GM23248 (cell line): ENCODE data around the gene IFT122. TPM values are rescaled to one million over a fixed set of nuclear protein-coding genes. Genes with fewer than 3 reads are reported as not detected.

Experiments
- DNase-seq: peaks from one replicate; pipeline ENCODE4 v3.0.0-alpha.2; 2015
- H2AFZ ChIP-seq: fragments of 200-600 bp; sonication (generic); 2 replicates; pipeline ENCODE4 v1.6.1; 2016; ENCODE audit warnings: antibody characterized with exemption
- H3F3A ChIP-seq: fragments of 200-600 bp; sonication (generic); 2 replicates; pipeline ENCODE4 v1.6.1; 2016; ENCODE audit warnings: mild to moderate bottlenecking, antibody characterized with exemption, mixed run types; ENCODE audit not compliant: insufficient read depth
- H3K27ac ChIP-seq: fragments of 200-600 bp; sonication (generic); 2 replicates; pipeline ENCODE4 v1.5.1; 2016; ENCODE audit warnings: mild to moderate bottlenecking
- H3K27me3 ChIP-seq: fragments of 200-600 bp; sonication (generic); replicated peaks from 2 replicates; pipeline ENCODE4 v1.6.1; 2016; ENCODE audit warnings: mild to moderate bottlenecking; ENCODE audit not compliant: insufficient read depth
- H3K36me3 ChIP-seq: fragments of 200-600 bp; sonication (generic); 2 replicates; pipeline ENCODE4 v1.6.1; 2016; ENCODE audit warnings: low read depth, mild to moderate bottlenecking
- H3K4me1 ChIP-seq: fragments of 200-600 bp; sonication (generic); 2 replicates; pipeline ENCODE4 v1.6.1; 2016; ENCODE audit warnings: mild to moderate bottlenecking; ENCODE audit not compliant: insufficient read depth
- H3K4me2 ChIP-seq: fragments of 200-600 bp; sonication (generic); one replicate; pipeline ENCODE4 v1.6.1; 2016; ENCODE audit warnings: mild to moderate bottlenecking; ENCODE audit not compliant: unreplicated experiment
- H3K4me3 ChIP-seq: fragments of 200-600 bp; sonication (generic); 2 replicates; pipeline ENCODE4 v1.5.1; 2016; ENCODE audit warnings: mild to moderate bottlenecking
- H3K79me2 ChIP-seq: fragments of 200-600 bp; sonication (generic); 2 replicates; pipeline ENCODE4 v1.6.1; 2016; ENCODE audit warnings: mild to moderate bottlenecking; ENCODE audit not compliant: insufficient read depth
- H3K9ac ChIP-seq: fragments of 200-600 bp; sonication (generic); 2 replicates; pipeline ENCODE4 v1.6.1; 2016; ENCODE audit warnings: mild to moderate bottlenecking
- H3K9me2 ChIP-seq: fragments of 200-600 bp; sonication (generic); 2 replicates; pipeline ENCODE4 v1.6.1; 2016; ENCODE audit warnings: mixed run types, mild to moderate bottlenecking, moderate library complexity; ENCODE audit not compliant: insufficient read depth
- H3K9me3 ChIP-seq: fragments of 200-600 bp; sonication (generic); one replicate; pipeline ENCODE4 v1.6.1; 2017; ENCODE audit warnings: low read depth
- H4K20me1 ChIP-seq: fragments of 200-600 bp; sonication (generic); 2 replicates; pipeline ENCODE4 v1.6.0; 2016; ENCODE audit not compliant: insufficient read depth
- EZH2 ChIP-seq: fragments of 200-600 bp; sonication (generic); IDR thresholded peaks from 2 replicates; pipeline ENCODE4 v1.6.1; 2018; ENCODE audit warnings: antibody characterized with exemption, mild to moderate bottlenecking; ENCODE audit not compliant: insufficient read depth, poor library complexity, severe bottlenecking
- EZH2phosphoT487 ChIP-seq: fragments of 200-600 bp; sonication (generic); IDR thresholded peaks from 2 replicates; pipeline ENCODE4 v1.6.1; 2018; ENCODE audit warnings: antibody characterized with exemption, moderate library complexity, mild to moderate bottlenecking, low read depth; ENCODE audit not compliant: insufficient read depth
- WGBS, 2 experiments: methylation state at CpG; one replicate each; pipeline ENCODE4 v1.1.6; 2015 to 2017; ENCODE audit warnings: low lambda C conversion rate in 2 of 2, low coverage in 1 of 2; ENCODE audit errors: missing lambda C conversion rate in 2 of 2; 5-methylcytosine and 5-hydroxymethylcytosine counted together
- in situ Hi-C: fragments of 300-500 bp; cut with MboI; formaldehyde crosslinking; loops from 2 replicates; pipeline ENCODE4 v1.15.0; 2020
- polyA plus RNA-seq: library from polyadenylated mRNA; unstranded; fragments of >200 nt; fragmentation: Nextera tagmentation; extraction: Ambion mirVana; gene quantifications from 2 replicates; pipeline ENCODE4 v1.2.1, GENCODE V29; 2016
- total RNA-seq: library from RNA; depleted of rRNA; stranded (reverse); fragments of >200 nt; shearing (Covaris generic); gene quantifications from 2 replicates; pipeline ENCODE4 v1.2.3, GENCODE V29; 2014

IFT122 gene
- total and polyA plus RNA-seq, 2 experiments from 2014 or later: 16.1 to 16.3 TPM

- in situ Hi-C loops: no loop called here
- TF ChIP-seq EZH2: no peak
- TF ChIP-seq EZH2phosphoT487: no peak
These were observed 8.3 kb downstream of the IFT122 start for GRCh38 chr3:129448186-129448895.

GRCh38 chr3:129449279-129450115 lies 9.5 kb downstream of the IFT122 start:
- in situ Hi-C loops: no loop called here

More at GRCh38 chr3:129448186-129448895, 8.3 kb downstream of the IFT122 start:
- no peak for DNase-seq
- peaks cover 7% of the 10 kb centered on the region for H3K4me1 ChIP-seq
- H2AFZ ChIP-seq: no peak overlapping the region
- H4K20me1 ChIP-seq: no peaks in the 10 kb centered on the region
- H3K27me3 ChIP-seq: no peaks in the 10 kb centered on the region
- no peaks in the 10 kb centered on the region for H3F3A ChIP-seq
- no peaks in the 10 kb centered on the region for H3K9me3 ChIP-seq
- peaks cover 9% of the 10 kb centered on the region; the same call in 1 of the 2 replicates for H3K36me3 ChIP-seq
- WGBS, 2 experiments: 91 to 92% methylated on average over 18 of the region's 18 CpGs
- H3K9me2 ChIP-seq: no peaks in the 10 kb centered on the region
- H3K79me2 ChIP-seq: peaks cover 50% of the 10 kb centered on the region
- no peak overlapping the region for H3K27ac ChIP-seq
- H3K4me3 ChIP-seq: no peak overlapping the region
- no peak overlapping the region for H3K9ac ChIP-seq
- H3K4me2 ChIP-seq: no peak overlapping the region

GRCh38 chr3:129453732-129454131 lies 13.7 kb downstream of the IFT122 start:
- Histone ChIP-seq H2AFZ (no peak overlapping the region), H4K20me1 (no peaks in the 10 kb centered on the region), H3K4me2 (no peak overlapping the region), H3K36me3 (peaks cover 9% of the 10 kb centered on the region; the same call in 1 of the 2 replicates), H3K27me3 (no peaks in the 10 kb centered on the region), H3K9ac (no peak overlapping the region), H3K79me2 (peaks cover 4% of the 10 kb centered on the region; the same call in 1 of the 2 replicates), H3K9me3 (no peaks in the 10 kb centered on the region), H3K9me2 (no peaks in the 10 kb centered on the region), H3F3A (no peaks in the 10 kb centered on the region), H3K4me1 (no peaks in the 10 kb centered on the region), H3K27ac (no peak overlapping the region), H3K4me3 (no peak overlapping the region)
- TF ChIP-seq EZH2phosphoT487 (no peak), EZH2 (no peak)
- in situ Hi-C loops: no loop called here
- DNase-seq: no peak
- 96 to 97% methylated on average over 1 of the region's 1 CpG for WGBS, 2 experiments

More at GRCh38 chr3:129449279-129450115, 9.5 kb downstream of the IFT122 start:
- no peak overlapping the region for H3K4me2 ChIP-seq
- H3K9ac ChIP-seq: no peak overlapping the region
- no peak overlapping the region for H3K27ac ChIP-seq
- no peaks in the 10 kb centered on the region for H3K9me3 ChIP-seq
- no peaks in the 10 kb centered on the region for H3K9me2 ChIP-seq
- WGBS, 2 experiments: 78 to 80% methylated on average over 5 of the region's 5 CpGs
- DNase-seq: no peak
- no peaks in the 10 kb centered on the region for H4K20me1 ChIP-seq
- no peaks in the 10 kb centered on the region for H3K4me1 ChIP-seq
- no peaks in the 10 kb centered on the region for H3K27me3 ChIP-seq
- H2AFZ ChIP-seq: no peak overlapping the region
- H3F3A ChIP-seq: no peaks in the 10 kb centered on the region
- peaks cover 9% of the 10 kb centered on the region; the same call in 1 of the 2 replicates for H3K36me3 ChIP-seq
- H3K4me3 ChIP-seq: no peak overlapping the region
- H3K79me2 ChIP-seq: peaks cover 39% of the 10 kb centered on the region
- TF ChIP-seq EZH2phosphoT487: no peak
- TF ChIP-seq EZH2: no peak

GRCh38 chr3:129460155-129460554 lies 20.1 kb downstream of the IFT122 start:
- TF ChIP-seq EZH2phosphoT487 (no peak), EZH2 (no peak)
- no peak for DNase-seq
- Histone ChIP-seq H3K9me3 (no peaks in the 10 kb centered on the region), H2AFZ (no peak overlapping the region), H3K79me2 (no peaks in the 10 kb centered on the region), H3K9me2 (no peaks in the 10 kb centered on the region), H3F3A (peaks cover 17% of the 10 kb centered on the region), H3K4me1 (peaks cover 17% of the 10 kb centered on the region), H3K4me3 (no peak overlapping the region), H3K9ac (no peak overlapping the region), H4K20me1 (no peaks in the 10 kb centered on the region), H3K36me3 (no peaks in the 10 kb centered on the region), H3K27me3 (no peaks in the 10 kb centered on the region), H3K4me2 (no peak overlapping the region), H3K27ac (no peak overlapping the region)
- 95 to 99% methylated on average over 3 of the region's 3 CpGs for WGBS, 2 experiments
- in situ Hi-C loops: no loop called here
